Endothelial cell of umbilical vein (primary cell): ENCODE results near the gene MEI1.

Experiments used
- EZH2 ChIP-seq: IDR thresholded peaks from 2 replicates; pipeline ENCODE4 v1.6.1; 2012; ENCODE audit warnings: borderline replicate concordance, low read depth, mild to moderate bottlenecking, moderate library complexity, low read length, inconsistent platforms; ENCODE audit not compliant: severe bottlenecking
- FOS ChIP-seq: IDR thresholded peaks from 2 replicates; pipeline ENCODE4 v1.6.1; 2011; ENCODE audit warnings: mild to moderate bottlenecking, low read length, moderate library complexity, borderline replicate concordance; ENCODE audit not compliant: insufficient read depth
- MYC ChIP-seq: IDR thresholded peaks from one replicate; pipeline ENCODE4 v1.6.1; 2011; ENCODE audit warnings: mild to moderate bottlenecking, low read depth, low read length
- POLR2A ChIP-seq: IDR thresholded peaks from 2 replicates; pipeline ENCODE4 v1.6.1; 2012; ENCODE audit warnings: low read depth, mild to moderate bottlenecking, control low read depth, low read length
- TF ChIP-seq, protein P1 (sequence below), 2 donors: IDR thresholded peaks; 1 replicate in 1 of 2; 2 replicates in 1 of 2; pipeline ENCODE4 v1.5.1; 2011; ENCODE audit warnings: low read length in 2 of 2, mild to moderate bottlenecking in 2 of 2, moderate library complexity in 2 of 2, control low read depth in 1 of 2, inconsistent platforms in 1 of 2, low read depth in 1 of 2; ENCODE audit not compliant: insufficient read depth in 1 of 2; ENCODE audit errors: extremely low read depth in 1 of 2
- TF ChIP-seq, protein P2 (sequence below): IDR thresholded peaks from 2 replicates; pipeline ENCODE4 v1.6.1; 2011; ENCODE audit not compliant: insufficient read depth, insufficient read length

DNA sequence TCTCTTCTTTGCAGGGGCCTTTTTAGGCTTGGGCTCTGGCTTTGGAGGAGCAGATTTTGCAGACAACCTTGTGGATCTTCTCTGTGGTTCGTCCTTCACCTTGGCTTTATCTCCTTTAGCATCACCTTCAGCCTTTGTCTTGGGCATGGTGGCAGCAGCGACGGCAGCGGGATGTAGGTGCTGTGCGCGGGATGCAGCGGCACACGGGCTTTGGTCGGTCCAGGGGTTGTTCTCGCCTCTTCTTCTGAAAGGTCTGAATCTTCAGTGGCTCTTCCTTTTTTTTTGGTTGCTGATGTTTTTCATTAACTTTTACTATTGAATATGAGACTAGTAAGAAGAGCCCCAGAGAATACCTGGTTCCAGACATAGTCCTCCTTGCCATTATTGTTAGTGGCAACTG is 10.0 kb downstream of the MEI1 start:
- TF ChIP-seq, protein P1, sequence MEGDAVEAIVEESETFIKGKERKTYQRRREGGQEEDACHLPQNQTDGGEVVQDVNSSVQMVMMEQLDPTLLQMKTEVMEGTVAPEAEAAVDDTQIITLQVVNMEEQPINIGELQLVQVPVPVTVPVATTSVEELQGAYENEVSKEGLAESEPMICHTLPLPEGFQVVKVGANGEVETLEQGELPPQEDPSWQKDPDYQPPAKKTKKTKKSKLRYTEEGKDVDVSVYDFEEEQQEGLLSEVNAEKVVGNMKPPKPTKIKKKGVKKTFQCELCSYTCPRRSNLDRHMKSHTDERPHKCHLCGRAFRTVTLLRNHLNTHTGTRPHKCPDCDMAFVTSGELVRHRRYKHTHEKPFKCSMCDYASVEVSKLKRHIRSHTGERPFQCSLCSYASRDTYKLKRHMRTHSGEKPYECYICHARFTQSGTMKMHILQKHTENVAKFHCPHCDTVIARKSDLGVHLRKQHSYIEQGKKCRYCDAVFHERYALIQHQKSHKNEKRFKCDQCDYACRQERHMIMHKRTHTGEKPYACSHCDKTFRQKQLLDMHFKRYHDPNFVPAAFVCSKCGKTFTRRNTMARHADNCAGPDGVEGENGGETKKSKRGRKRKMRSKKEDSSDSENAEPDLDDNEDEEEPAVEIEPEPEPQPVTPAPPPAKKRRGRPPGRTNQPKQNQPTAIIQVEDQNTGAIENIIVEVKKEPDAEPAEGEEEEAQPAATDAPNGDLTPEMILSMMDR (IDR thresholded peaks at IDR 0.05; ENCODE audit: extremely low read depth in 1 of 2, insufficient read depth in 1 of 2, low read depth in 1 of 2, low read length in 2 of 2): no peak
- TF ChIP-seq MYC (no peak), POLR2A (no peak), EZH2 (no peak), FOS (no peak)
- TF ChIP-seq, protein P2, sequence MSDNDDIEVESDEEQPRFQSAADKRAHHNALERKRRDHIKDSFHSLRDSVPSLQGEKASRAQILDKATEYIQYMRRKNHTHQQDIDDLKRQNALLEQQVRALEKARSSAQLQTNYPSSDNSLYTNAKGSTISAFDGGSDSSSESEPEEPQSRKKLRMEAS: no peak
